ENCODE data around the gene GNG13.

The GNG13 gene

GRCh38 chr16:807347-808084, 7.0 kb upstream of the GNG13 start:
- Mint-ChIP-seq H3K27ac (peak overlapping the region; percentile 95), H3K4me3 (peak overlapping the region; percentile 97), H3K27me3 (peaks cover 5% of the 10 kb centered on the region), H3K36me3 (ENCODE audit: low read depth) (no peaks in the 10 kb centered on the region), H3K9me3 (no peaks in the 10 kb centered on the region), H3K4me1 (ENCODE audit: low read depth) (peaks cover 18% of the 10 kb centered on the region)

- H3K4me1 Mint-ChIP-seq (ENCODE audit: low read depth): peaks cover 18% of the 10 kb centered on the region
- H3K27me3 Mint-ChIP-seq: no peaks in the 10 kb centered on the region
- no peaks in the 10 kb centered on the region for H3K36me3 Mint-ChIP-seq (ENCODE audit: low read depth)
- H3K4me3 Mint-ChIP-seq: no peak overlapping the region
- H3K27ac Mint-ChIP-seq: no peak overlapping the region
- no peaks in the 10 kb centered on the region for H3K9me3 Mint-ChIP-seq
These were observed 4.9 kb upstream of the GNG13 start for GRCh38 chr16:805474-805873.

DNA sequence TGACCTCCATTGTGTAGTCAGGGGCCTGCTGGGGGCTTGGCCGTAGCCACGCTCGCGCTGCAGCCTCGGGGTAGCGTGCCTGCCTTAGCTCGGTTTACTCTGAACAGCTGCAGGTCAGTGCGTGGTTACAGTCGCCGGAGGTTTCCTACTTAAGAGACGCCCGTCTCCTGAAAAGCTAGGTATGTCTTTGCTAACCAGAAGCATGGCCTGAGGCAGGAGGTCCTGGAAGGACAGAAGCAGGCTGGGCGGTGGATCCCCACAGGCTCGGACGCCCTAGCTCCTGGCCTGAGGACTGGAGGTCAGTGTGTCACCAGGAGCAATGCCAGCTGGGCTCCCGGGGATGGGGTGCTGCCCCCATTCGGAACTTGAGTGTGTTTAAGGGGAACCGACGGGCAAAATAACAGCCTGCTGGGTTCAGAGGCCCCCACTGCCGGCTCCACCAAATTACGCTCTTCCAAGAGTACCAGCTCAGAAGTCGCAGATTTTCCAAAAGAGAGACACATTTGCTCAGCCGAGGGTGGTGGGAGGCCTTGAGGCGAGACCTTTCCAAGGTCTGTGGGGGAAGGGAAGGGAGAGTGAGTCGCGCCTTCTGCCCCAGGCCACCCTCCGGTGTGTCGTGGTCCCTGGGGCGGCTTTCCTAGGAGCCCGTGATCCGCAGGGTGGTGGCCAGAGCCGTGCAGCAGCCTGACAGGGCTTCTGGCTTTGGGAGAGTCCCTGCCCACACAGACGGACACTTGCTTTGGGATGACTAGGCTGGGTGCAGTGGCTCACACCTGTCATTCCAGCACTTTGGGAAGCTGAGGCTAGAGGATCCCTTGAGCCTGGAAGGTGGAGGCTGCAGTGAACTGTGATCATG, 3.9 kb upstream of the GNG13 start:
- Mint-ChIP-seq H3K27ac (no peak overlapping the region), H3K4me1 (ENCODE audit: low read depth) (peaks cover 15% of the 10 kb centered on the region)

DNA sequence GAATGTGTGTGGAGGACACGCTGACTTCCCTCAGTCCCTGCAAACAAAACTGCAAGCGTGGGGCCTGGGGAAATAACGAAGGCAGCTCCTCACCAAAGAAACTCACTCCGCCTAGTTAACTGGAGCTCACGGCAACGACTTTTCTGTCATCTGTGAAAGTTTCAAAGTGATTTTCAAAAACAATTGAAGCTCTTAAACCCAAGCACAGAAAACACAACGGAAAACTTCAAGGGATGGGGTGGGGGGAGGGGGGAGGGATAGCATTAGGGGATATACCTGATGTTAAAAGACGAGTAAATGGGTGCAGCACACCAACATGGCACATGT, 3.2 kb upstream of the GNG13 start:
- Mint-ChIP-seq H3K4me3 (no peak overlapping the region), H3K4me1 (ENCODE audit: low read depth) (peaks cover 12% of the 10 kb centered on the region), H3K27me3 (no peaks in the 10 kb centered on the region), H3K27ac (no peak overlapping the region), H3K36me3 (ENCODE audit: low read depth) (no peaks in the 10 kb centered on the region), H3K9me3 (no peaks in the 10 kb centered on the region)

More for the DNA sequence above, 3.9 kb upstream of the GNG13 start:
- no peaks in the 10 kb centered on the region for H3K9me3 Mint-ChIP-seq
- no peak overlapping the region for H3K4me3 Mint-ChIP-seq
- H3K36me3 Mint-ChIP-seq (ENCODE audit: low read depth): no peaks in the 10 kb centered on the region
- no peaks in the 10 kb centered on the region for H3K27me3 Mint-ChIP-seq

DNA sequence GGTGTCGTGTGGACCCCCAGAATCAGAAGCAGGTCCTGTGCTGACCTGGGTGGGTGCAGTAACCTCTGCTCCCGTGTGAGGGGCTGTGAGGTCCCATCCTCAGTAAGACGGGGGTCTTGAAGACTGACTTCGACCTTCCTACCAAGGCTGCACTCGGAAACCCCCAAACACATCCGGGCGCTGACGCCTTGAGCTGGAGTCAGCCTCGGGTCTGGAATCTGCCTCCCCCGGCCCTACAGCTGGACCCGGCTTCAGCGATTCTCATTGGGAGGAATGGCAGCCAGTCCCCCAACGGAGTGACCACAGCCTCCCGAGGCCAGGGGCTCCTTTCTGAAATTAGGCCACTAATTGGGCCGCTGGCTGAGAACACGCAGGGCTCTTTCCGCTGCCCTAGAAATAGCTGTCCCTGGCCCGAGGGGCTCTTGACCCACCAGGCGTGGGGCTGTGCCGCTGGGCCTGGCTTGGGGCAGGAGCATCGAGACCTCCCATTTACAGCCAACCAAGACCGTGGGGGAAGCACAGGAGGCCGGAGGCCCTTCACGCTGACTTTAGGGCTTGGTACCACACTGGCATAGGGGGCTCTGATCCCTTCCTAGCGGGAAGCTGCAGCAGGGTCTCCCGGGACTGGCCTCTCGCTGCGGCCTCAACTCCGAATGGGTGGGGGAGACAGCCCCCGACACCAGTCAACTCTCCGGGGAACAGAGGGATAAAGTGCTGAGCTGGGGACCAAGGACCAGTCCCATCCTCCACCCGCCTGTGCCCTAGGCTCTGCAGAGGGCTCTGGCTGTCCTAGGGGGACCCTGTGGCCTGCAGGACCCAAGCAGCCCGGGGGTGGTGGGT, 2.6 kb upstream of the GNG13 start:
- Mint-ChIP-seq H3K36me3 (ENCODE audit: low read depth) (no peaks in the 10 kb centered on the region), H3K27me3 (no peaks in the 10 kb centered on the region), H3K27ac (no peak overlapping the region), H3K4me3 (no peak overlapping the region), H3K9me3 (no peaks in the 10 kb centered on the region), H3K4me1 (ENCODE audit: low read depth) (peaks cover 8% of the 10 kb centered on the region)

- Mint-ChIP-seq H3K27ac (no peak overlapping the region), H3K4me1 (ENCODE audit: low read depth) (peaks cover 3% of the 10 kb centered on the region), H3K9me3 (no peaks in the 10 kb centered on the region), H3K27me3 (no peaks in the 10 kb centered on the region), H3K36me3 (ENCODE audit: low read depth) (no peaks in the 10 kb centered on the region), H3K4me3 (no peak overlapping the region)
These were observed 1.9 kb upstream of the GNG13 start for GRCh38 chr16:802461-802860.

DNA sequence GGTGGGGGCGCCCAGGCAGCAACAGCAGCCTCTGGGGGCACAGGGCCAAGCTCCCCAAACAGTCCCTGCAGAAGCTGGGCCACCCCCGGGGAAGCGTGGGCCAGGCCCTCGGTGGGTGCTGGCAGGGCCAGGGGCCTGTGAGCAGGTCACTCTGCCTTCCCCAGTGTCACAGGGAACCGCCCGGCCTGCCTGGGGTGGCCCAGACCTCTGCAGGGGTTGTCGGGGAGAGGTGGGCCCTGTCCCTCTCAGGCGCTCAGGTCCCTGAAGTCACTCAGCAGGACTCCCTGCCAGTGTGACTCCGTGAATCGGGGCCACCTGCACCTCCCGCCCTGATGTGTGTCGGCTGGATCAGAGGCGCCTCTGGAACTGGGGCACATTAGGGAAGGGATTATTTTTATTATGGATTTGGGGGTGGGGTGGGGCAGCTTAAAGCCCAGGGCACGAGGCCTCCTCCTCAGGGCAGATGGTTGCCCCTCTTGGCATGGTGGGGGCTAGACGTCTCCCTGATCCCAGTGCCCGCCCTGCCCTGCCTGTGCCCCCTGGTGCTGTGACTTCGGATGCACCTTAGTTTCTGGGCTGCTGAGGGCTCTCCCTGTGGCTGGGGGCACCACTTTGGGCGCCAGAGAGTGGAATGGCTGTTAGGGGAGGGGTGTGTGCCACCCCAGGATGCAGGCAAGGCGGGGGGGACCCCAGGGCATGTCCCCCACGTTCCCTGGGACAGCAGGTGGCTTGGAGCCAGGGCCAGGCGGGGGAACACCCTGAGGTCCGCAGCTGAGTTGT, 1.2 kb upstream of the GNG13 start:
- Mint-ChIP-seq H3K4me3 (no peak overlapping the region), H3K36me3 (ENCODE audit: low read depth) (no peaks in the 10 kb centered on the region), H3K4me1 (ENCODE audit: low read depth) (peaks cover 3% of the 10 kb centered on the region), H3K27ac (no peak overlapping the region), H3K27me3 (no peaks in the 10 kb centered on the region), H3K9me3 (no peaks in the 10 kb centered on the region)

- Mint-ChIP-seq H3K36me3 (ENCODE audit: low read depth) (no peaks in the 10 kb centered on the region), H3K9me3 (no peaks in the 10 kb centered on the region), H3K27me3 (no peaks in the 10 kb centered on the region)
These were observed 439 bp upstream of the GNG13 start for GRCh38 chr16:800834-801511.

DNA sequence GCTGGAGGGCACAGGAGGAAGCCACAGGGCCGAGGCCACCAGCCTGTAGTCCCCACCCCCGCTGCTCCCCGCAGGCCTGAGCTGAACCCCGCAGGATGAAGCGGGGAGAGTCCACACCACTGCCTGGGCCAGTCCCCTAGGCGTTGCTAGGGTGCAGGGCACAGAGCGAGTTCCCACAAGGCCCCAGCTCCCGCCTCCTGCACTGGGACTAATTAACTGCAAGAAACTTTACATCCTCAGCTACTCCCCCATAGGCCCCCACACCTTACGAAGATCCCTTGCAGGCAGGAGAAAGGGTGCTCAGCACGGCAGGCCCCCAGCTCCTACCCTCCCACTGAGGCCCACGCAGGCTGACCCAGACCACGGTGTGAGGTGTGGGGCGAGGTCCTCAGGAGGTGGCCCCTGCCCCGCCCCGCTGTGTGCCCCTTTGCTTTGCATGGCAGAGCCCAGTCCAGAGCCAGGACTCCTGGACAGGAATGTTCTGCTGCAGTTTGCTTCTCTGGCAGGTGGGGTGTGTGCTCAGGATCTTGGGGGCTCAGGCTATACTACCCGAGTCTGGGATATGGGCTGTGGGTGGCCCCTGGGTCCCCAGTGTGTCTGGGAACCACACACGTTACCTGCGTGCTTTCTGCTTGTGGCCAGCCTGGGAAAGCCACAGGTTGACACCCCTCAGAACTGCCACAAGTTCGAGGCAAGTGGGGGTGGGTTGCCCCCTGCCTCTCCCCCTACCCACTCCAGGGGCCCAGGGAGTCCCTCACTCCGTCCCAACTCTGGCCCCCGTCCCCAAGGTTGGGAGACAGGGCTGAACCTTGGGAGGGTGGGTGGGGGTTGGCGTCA, 1.2 kb downstream of the GNG13 start:
- H3K4me3 Mint-ChIP-seq: no peak overlapping the region
- H3K27ac Mint-ChIP-seq: no peak overlapping the region
- H3K27me3 Mint-ChIP-seq: no peaks in the 10 kb centered on the region
- H3K4me1 Mint-ChIP-seq (ENCODE audit: low read depth): no peaks in the 10 kb centered on the region
- H3K36me3 Mint-ChIP-seq (ENCODE audit: low read depth): no peaks in the 10 kb centered on the region
- no peaks in the 10 kb centered on the region for H3K9me3 Mint-ChIP-seq

More at GRCh38 chr16:800834-801511, 439 bp upstream of the GNG13 start:
- peaks cover 1% of the 10 kb centered on the region for H3K4me1 Mint-ChIP-seq (ENCODE audit: low read depth)
- H3K27ac Mint-ChIP-seq: no peak overlapping the region
- no peak overlapping the region for H3K4me3 Mint-ChIP-seq

DNA sequence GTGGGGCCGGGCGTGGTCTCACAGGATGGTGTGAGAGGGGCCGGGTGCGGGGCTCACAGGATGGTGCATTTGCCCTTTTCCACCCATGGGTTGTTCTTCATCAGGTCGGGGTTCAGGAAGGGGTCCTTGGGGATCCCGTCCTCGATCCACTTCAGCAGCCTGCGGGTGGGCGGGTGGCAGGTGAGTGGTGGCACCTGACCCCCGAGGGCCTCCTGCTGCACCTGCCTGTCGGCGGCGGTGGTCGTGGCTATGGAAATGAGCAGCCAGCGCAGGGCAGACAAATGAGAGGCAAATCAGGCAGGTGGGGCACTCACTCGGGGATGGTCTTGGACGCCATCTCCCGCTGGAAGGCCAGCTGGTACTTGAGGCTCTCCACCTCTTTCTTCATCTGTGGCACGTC, 1.9 kb downstream of the GNG13 start:
- Mint-ChIP-seq H3K9me3 (no peaks in the 10 kb centered on the region), H3K4me1 (ENCODE audit: low read depth) (no peaks in the 10 kb centered on the region), H3K36me3 (ENCODE audit: low read depth) (no peaks in the 10 kb centered on the region), H3K27ac (no peak overlapping the region), H3K4me3 (no peak overlapping the region), H3K27me3 (no peaks in the 10 kb centered on the region)

- Mint-ChIP-seq H3K4me3 (no peak overlapping the region), H3K27me3 (no peaks in the 10 kb centered on the region), H3K9me3 (no peaks in the 10 kb centered on the region), H3K36me3 (ENCODE audit: low read depth) (no peaks in the 10 kb centered on the region), H3K27ac (no peak overlapping the region), H3K4me1 (ENCODE audit: low read depth) (no peaks in the 10 kb centered on the region)
These were observed 2.8 kb downstream of the GNG13 start for GRCh38 chr16:797686-798085.

- Mint-ChIP-seq H3K27ac (no peak overlapping the region), H3K9me3 (no peaks in the 10 kb centered on the region), H3K36me3 (ENCODE audit: low read depth) (no peaks in the 10 kb centered on the region), H3K4me3 (no peak overlapping the region), H3K27me3 (no peaks in the 10 kb centered on the region), H3K4me1 (ENCODE audit: low read depth) (no peaks in the 10 kb centered on the region)
These were observed 3.5 kb downstream of the GNG13 start for GRCh38 chr16:797120-797420.

DNA sequence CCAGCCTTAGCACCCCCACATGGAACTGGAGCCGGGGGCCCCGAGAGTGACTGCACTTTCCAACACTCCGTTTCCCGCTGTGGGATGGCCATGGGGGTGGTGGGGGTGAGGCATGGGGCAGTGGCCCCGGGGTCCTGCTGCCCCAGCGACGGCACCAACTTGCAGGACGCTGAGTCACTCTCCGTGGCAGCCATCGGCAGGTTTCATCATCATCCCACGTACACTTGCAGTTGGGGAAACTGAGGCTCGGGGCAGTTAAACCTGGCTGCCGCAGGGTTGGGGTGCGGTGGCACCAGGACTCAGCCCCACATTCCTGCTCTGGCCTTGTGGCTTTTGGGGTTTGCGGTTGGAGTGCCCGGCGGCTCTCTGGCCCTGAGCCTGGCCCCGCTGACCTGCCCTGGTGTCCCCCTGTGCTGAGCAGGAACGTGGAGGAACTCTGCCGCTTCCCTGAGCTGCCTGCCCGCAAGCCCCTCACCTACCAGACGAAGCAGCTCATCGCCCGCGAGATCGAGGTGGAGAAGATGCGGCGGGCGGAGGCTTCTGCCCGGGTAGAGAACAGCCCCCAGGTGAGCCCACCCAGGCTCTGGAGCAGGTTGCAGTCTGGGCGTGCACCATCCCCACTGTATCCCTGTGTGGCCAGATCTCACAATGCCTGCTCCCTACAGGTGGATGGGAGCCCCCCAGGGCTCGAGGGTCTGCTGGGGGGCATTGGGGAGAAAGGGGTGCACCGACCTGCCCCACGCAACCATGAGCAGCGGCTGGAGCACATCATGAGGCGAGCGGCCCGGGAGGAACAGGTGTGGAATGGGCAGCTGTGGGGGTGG, 4.0 kb downstream of the GNG13 start:
- H3K4me3 Mint-ChIP-seq: no peak overlapping the region
- no peaks in the 10 kb centered on the region for H3K9me3 Mint-ChIP-seq
- peaks cover 1% of the 10 kb centered on the region for H3K4me1 Mint-ChIP-seq (ENCODE audit: low read depth)
- peaks cover 4% of the 10 kb centered on the region for H3K36me3 Mint-ChIP-seq (ENCODE audit: low read depth)
- no peaks in the 10 kb centered on the region for H3K27me3 Mint-ChIP-seq
- H3K27ac Mint-ChIP-seq: no peak overlapping the region

All from stimulated activated naive CD8-positive, alpha-beta T cell treated with anti-CD3 and anti-CD28 coated beads, Interleukin-15, Interleukin-2, amounts not matched to agents 100 ng/mL and 50 ng/mL, for 24 hours (primary cell).